Measurements from ENCODE around the gene SPIB.

Gene SPIB

GRCh38 chr19:50475101-50475568 is 56.4 kb downstream of the SPIB start:
- TF ChIP-seq CSDC2 (CRISPR knock-in tag; IDR thresholded peaks at IDR 0.05): no peak
- TF ChIP-seq ZC3H10 (CRISPR knock-in tag; IDR thresholded peaks at IDR 0.05): no peak
- TF ChIP-seq ISL1 (CRISPR knock-in tag; IDR thresholded peaks at IDR 0.05): no peak
- no peak for TF ChIP-seq ZFP30 (CRISPR knock-in tag; IDR thresholded peaks at IDR 0.05)
- TF ChIP-seq CSRNP3 (CRISPR knock-in tag; IDR thresholded peaks at IDR 0.05): no peak
- TF ChIP-seq POU6F1 (CRISPR knock-in tag; IDR thresholded peaks at IDR 0.05; ENCODE audit: borderline replicate concordance, low read depth): no peak
- TF ChIP-seq BACH2 (CRISPR knock-in tag; IDR thresholded peaks at IDR 0.05; ENCODE audit: borderline replicate concordance): no peak
- TF ChIP-seq TSHZ2 (CRISPR knock-in tag; IDR thresholded peaks at IDR 0.05): no peak
- no peak for TF ChIP-seq OSR1 (CRISPR knock-in tag; IDR thresholded peaks at IDR 0.05)
- no peak for TF ChIP-seq TOX (CRISPR knock-in tag; IDR thresholded peaks at IDR 0.05; ENCODE audit: borderline replicate concordance)
- TF ChIP-seq PPARA (CRISPR knock-in tag; IDR thresholded peaks at IDR 0.05; ENCODE audit: borderline replicate concordance): no peak
- no peak for TF ChIP-seq ZFP3 (CRISPR knock-in tag; IDR thresholded peaks at IDR 0.05)
- no peak for TF ChIP-seq ZNF70 (CRISPR knock-in tag; IDR thresholded peaks at IDR 0.05)
- TF ChIP-seq RARB (CRISPR knock-in tag; IDR thresholded peaks at IDR 0.05): no peak
- no peak for ATAC-seq

- TF ChIP-seq PATZ1 (CRISPR knock-in tag; IDR thresholded peaks at IDR 0.05; ENCODE audit: borderline replicate concordance): no peak
- no peak for TF ChIP-seq RARB (CRISPR knock-in tag; IDR thresholded peaks at IDR 0.05)
- no peak; the same call in 2 of the 3 replicates for ATAC-seq
Observed at GRCh38 chr19:50475736-50476223, 57.0 kb downstream of the SPIB start.

GRCh38 chr19:50476224-50476906 is 57.6 kb downstream of the SPIB start, which contains the start of the genes EMC10 and GARIN5A:
EMC10 (plus strand) TSS chr19:50476507; CDS start chr19:50476545, 38 bp downstream.
GARIN5A (minus strand) TSS chr19:50476848; CDS start chr19:50476388, 460 bp downstream.
- TF ChIP-seq ARNTL (CRISPR knock-in tag; IDR thresholded peaks at IDR 0.05; ENCODE audit: borderline replicate concordance, low read depth) (no peak), ZFP3 (CRISPR knock-in tag; IDR thresholded peaks at IDR 0.05) (0 out of 2 replicates have a peak, but pooled peaks have one; percentile 58), ZNF565 (CRISPR knock-in tag; conservative IDR thresholded peaks at IDR 0.05; ENCODE audit: low read depth) (0 out of 2 replicates have a peak, but pooled peaks have one; percentile 39), BACH2 (CRISPR knock-in tag; IDR thresholded peaks at IDR 0.05; ENCODE audit: borderline replicate concordance) (no peak), ESRRG (CRISPR knock-in tag; IDR thresholded peaks at IDR 0.05) (no peak)
- peak; percentile 95 for ATAC-seq

GRCh38 chr19:50476907-50477238 is 58.1 kb downstream of the SPIB start:
- ATAC-seq: no peak
- no peak for TF ChIP-seq ZFP3 (CRISPR knock-in tag; IDR thresholded peaks at IDR 0.05)
